Adrenal gland (tissue), 12 donors: ENCODE measurements around the gene HSPA8. TPM values are rescaled to one million over a fixed set of nuclear protein-coding genes. Genes with fewer than 3 reads are reported as not detected.
A peak's percentile ranks its signal among the peaks of the same experiment; 100 is the strongest.

ENCODE experiments used
- DNase-seq, 7 donors: peaks; one replicate each; pipeline ENCODE4 v3.0.0-alpha.2; 2019 to 2020
- H3K27ac ChIP-seq, 5 donors: fragments of 200-600 bp; sonication (generic) in 4 of 5; 1 replicate in 3 of 5; 2 replicates in 2 of 5; pipeline versions ENCODE4 v1.5.1 to v1.8.0; 2016 to 2020; ENCODE audit warnings: mild to moderate bottlenecking in 1 of 5
- H3K27me3 ChIP-seq: fragments of 200-600 bp; 2 replicates; pipeline ENCODE4 v1.8.0; 2021
- H3K36me3 ChIP-seq, 2 donors: fragments of 200-600 bp; replicated peaks in 1 of 2; 1 replicate in 1 of 2; 2 replicates in 1 of 2; pipeline versions ENCODE4 v1.5.1 to v1.8.0; 2018 to 2022
- H3K4me1 ChIP-seq, 2 donors: fragments of 200-600 bp; replicated peaks in 1 of 2; 1 replicate in 1 of 2; 2 replicates in 1 of 2; pipeline versions ENCODE4 v1.5.1 to v1.8.0; 2018 to 2021
- H3K4me3 ChIP-seq, 4 donors: fragments of 200-600 bp; sonication (generic) in 3 of 4; one replicate each; pipeline ENCODE4 v1.5.1; 2016 to 2018
- H3K9me3 ChIP-seq, 3 donors: fragments of 200-600 bp; sonication (generic) in 1 of 3; replicated peaks in 1 of 3; 1 replicate in 2 of 3; 2 replicates in 1 of 3; pipeline versions ENCODE4 v1.5.1 to v1.8.0; 2016 to 2021
- POLR2A ChIP-seq, 2 donors: fragments of 450-650 bp; IDR thresholded peaks; one replicate each; pipeline ENCODE4 v1.6.1; 2017; ENCODE audit warnings: antibody characterized with exemption in 2 of 2, mild to moderate bottlenecking in 2 of 2, moderate library complexity in 1 of 2
- WGBS, 4 donors: extraction: QIAGEN DNeasy Blood & Tissue Kit in 2 of 4; methylation state at CpG; one replicate each; pipeline versions ENCODE4 v1.1.5 to v1.1.7; 2013 to 2017; 5-methylcytosine and 5-hydroxymethylcytosine counted together
- intact Hi-C, 2 donors: fragments of 100-400 bp; cut with DNase I; formaldehyde crosslinking; loops; one replicate each; pipeline versions ENCODE4 v1.14.1 to v1.15.0; 2022 to 2023
- polyA plus RNA-seq, 3 donors: library from polyadenylated mRNA; stranded (reverse); fragments of 200-250 nt in 2 of 3; fragments of 350-450 nt in 1 of 3; fragmentation: Illumina TruSeq in 1 of 3; extraction: RNeasy Lipid Tissue Mini Kit (QIAGEN cat#74804) in 1 of 3; gene quantifications; one replicate each; pipeline ENCODE4 v1.2.3, GENCODE V29; 2013 to 2014
- total RNA-seq, 9 donors: library from RNA; depleted of rRNA in 4 of 9; stranded (reverse); fragments of >200 nt in 4 of 9; fragments of 120-200 nt in 1 of 9; fragmentation: NEBNext Ultra II Directional in 1 of 9; extraction: Animal tissue kit (Norgen Biotek cat#: 25700) in 1 of 9; gene quantifications; one replicate each; pipeline versions ENCODE4 v1.1.0 to v1.2.4, GENCODE V29; 2013 to 2023
- TF ChIP-seq, protein P1 (sequence below), 6 experiments: fragments of 450-650 bp in 4 of 6; fragments of 200-600 bp in 2 of 6; sonication (generic) in 1 of 6; IDR thresholded peaks; 1 replicate in 5 of 6; 2 replicates in 1 of 6; pipeline versions ENCODE4 v1.5.1 to v1.8.0; 2016 to 2021; ENCODE audit warnings: antibody characterized with exemption in 6 of 6, mild to moderate bottlenecking in 2 of 6, moderate library complexity in 1 of 6
- donor health status: healthy with polysubstance abuse.
- donor health status: Bipolar disorder and iron deficiency.
- donor health status: DM: yes; HTN: yes; CAD: no.
- donor health status: DM: no; HTN: no; CAD: no.
- donor health status: DM: no; HTN: no; CAD: no.
- donor health status: DM: yes; HTN: yes; CAD: no.

Gene HSPA8
- total and polyA plus RNA-seq, 12 donors, result 81.6 to 4,262 (median 820) TPM

- Histone ChIP-seq H3K36me3 (peaks cover 0 to 21% of the 10 kb centered on the region in 2 donors), H3K9me3 (no peaks in the 10 kb centered on the region), H3K4me3 (peak overlapping the region in 1 of 4 donors; percentile 88), H3K27me3 (no peaks in the 10 kb centered on the region), H3K27ac (peak overlapping the region; percentile 99 to 100 (median 100)), H3K4me1 (peaks cover 17 to 52% of the 10 kb centered on the region in 2 donors)
- whole genome bisulfite sequencing, 4 donors, result 30 to 45% (median 41%) methylated on average over 9 of the region's 9 CpGs
- TF ChIP-seq POLR2A (IDR thresholded peaks at IDR 0.05), result no peak
- TF ChIP-seq, protein P1, sequence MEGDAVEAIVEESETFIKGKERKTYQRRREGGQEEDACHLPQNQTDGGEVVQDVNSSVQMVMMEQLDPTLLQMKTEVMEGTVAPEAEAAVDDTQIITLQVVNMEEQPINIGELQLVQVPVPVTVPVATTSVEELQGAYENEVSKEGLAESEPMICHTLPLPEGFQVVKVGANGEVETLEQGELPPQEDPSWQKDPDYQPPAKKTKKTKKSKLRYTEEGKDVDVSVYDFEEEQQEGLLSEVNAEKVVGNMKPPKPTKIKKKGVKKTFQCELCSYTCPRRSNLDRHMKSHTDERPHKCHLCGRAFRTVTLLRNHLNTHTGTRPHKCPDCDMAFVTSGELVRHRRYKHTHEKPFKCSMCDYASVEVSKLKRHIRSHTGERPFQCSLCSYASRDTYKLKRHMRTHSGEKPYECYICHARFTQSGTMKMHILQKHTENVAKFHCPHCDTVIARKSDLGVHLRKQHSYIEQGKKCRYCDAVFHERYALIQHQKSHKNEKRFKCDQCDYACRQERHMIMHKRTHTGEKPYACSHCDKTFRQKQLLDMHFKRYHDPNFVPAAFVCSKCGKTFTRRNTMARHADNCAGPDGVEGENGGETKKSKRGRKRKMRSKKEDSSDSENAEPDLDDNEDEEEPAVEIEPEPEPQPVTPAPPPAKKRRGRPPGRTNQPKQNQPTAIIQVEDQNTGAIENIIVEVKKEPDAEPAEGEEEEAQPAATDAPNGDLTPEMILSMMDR (IDR thresholded peaks at IDR 0.05), result no peak
- intact Hi-C loops, result no loop called here
- DNase-seq, result peak in 1 of 7 donors; percentile 10
These were observed 2.1 kb upstream of the HSPA8 start for GRCh38 chr11:123063826-123064657.

GRCh38 chr11:123062892-123063825 lies 1.2 kb upstream of the HSPA8 start:
- intact Hi-C loops, result no loop called here
- H3K27me3 ChIP-seq, result no peaks in the 10 kb centered on the region
- WGBS, 4 donors, result 2 to 3% (median 2%) methylated on average over 29 to 37 of the region's 37 CpGs
- peak; percentile 55 to 83 (median 65) for DNase-seq
- H3K36me3 ChIP-seq, result peaks cover 0 to 30% of the 10 kb centered on the region in 2 donors
- peak overlapping the region; percentile 99 to 100 (median 100) for H3K27ac ChIP-seq
- peak overlapping the region in 3 of 4 donors; percentile 83 to 93 (median 88) for H3K4me3 ChIP-seq
- H3K9me3 ChIP-seq, result no peaks in the 10 kb centered on the region
- H3K4me1 ChIP-seq, result peaks cover 17 to 57% of the 10 kb centered on the region in 2 donors
- TF ChIP-seq, protein P1 (IDR thresholded peaks at IDR 0.05), result no peak
- TF ChIP-seq POLR2A (IDR thresholded peaks at IDR 0.05), result peak in 1 of 2 donors; percentile 5

DNA sequence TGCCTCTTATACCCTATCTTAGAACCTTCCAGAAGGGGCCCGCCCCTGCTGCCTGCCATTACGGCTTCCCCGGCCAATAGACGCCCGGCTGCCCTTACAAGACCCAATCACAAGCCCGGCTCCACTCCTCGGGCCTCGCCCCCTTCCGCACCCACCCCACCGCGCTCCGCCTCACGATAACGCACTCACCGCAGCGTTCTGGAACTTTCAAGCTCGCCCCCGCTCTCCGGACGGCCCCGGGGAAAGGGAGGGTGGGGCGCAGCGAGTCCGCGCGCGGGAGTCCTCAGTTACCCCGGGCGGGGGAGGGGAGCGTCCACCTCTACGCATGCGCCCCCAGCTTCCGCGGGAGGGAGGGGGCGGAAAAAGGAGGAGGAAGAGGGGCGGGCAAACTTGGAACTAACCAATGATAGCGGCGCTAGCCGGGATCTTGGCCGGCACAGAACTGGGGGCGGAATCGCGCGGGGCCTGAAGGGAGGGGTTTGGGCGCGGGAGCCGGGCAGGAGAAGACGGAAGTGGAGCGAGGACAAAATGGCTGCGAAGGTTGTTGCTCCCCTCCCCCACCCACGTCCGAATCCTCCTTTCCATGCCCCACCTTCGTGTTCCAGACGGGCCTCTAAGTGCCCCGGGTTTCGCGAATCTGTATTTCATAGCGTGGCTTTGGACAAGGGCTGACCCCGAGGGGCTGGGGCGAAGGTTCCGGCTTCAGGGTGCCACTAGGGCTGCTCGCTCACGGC lies 389 bp upstream of the HSPA8 start:
- DNase-seq, result peak; percentile 99 to 100 (median 99)
- TF ChIP-seq, protein P1 (IDR thresholded peaks at IDR 0.05), result no peak
- TF ChIP-seq POLR2A (IDR thresholded peaks at IDR 0.05), result peak in 1 of 2 donors; percentile 15
- Histone ChIP-seq H3K36me3 (peaks cover 0 to 39% of the 10 kb centered on the region in 2 donors), H3K9me3 (no peaks in the 10 kb centered on the region), H3K27ac (peak overlapping the region; percentile 99 to 100 (median 100)), H3K4me3 (peak overlapping the region in 3 of 4 donors; percentile 88 to 93 (median 89)), H3K27me3 (no peaks in the 10 kb centered on the region), H3K4me1 (peaks cover 17 to 65% of the 10 kb centered on the region in 2 donors)
- intact Hi-C loops, result no loop called here
- WGBS, 4 donors, result 0 to 3% (median 0%) methylated on average over 33 to 63 of the region's 63 CpGs
